HG03095 (cell line): ENCODE measurements around the gene SH3PXD2B.
"Not testable (repeated sequence)": the region's sequence is repeated elsewhere in the genome, so short reads cannot be mapped to it uniquely, and the experiment has no call there.

ENCODE experiments used
- ATAC-seq: cut with Tn5 transposase; IDR thresholded peaks from one replicate; pipeline ENCODE4 v1.9.1; 2021; ENCODE audit warnings: moderate library complexity; ENCODE audit not compliant: unreplicated experiment

Gene SH3PXD2B

GRCh38 chr5:172420235-172420939, 33.9 kb downstream of the SH3PXD2B start:
- ATAC-seq, result no peak

DNA sequence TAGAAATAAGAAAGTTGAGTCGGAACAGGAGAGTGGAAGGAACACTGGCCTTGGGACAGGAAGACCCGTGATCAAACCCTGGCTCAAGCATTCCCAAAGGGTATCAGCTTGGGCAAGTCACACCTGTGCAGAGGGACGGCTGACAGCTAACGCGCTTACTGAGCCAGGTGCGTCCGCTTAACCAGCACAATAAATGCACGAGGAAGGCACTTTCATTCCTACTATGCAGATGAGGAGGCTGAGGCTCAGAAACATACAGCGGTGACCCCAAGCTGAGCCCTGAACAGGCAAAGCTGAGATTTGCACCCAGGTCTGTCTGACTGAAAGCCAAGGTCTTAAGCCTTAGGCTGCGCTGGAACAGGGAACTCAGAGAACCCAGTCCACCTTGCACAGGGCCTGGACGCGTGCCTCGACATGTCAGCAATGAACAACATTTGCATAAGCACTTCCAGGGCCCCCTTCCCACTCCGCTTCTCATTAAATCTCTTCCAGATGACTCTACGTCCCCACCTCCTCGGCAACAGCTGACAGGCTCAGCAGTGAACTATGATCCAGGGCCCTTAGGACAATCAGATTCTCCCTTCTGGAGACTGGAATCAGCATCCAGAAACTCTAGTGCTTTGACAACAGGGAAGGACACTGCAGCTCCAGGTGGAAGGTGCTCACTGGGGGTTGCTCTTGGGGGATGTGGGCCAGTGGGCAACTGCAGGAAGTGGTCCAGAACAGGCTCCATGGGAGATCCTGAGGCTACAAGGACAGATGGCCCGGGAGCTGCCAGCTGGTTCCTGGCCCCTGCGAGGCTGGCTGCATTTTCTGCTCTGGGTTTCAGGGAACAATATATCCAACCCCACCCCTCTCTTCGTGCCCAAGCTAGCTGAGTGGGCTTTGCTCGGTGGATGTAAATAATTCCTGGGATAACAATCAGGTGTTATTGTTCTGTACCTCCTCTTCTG, 35.2 kb downstream of the SH3PXD2B start:
- ATAC-seq, result no peak

GRCh38 chr5:172417983-172418630, 36.2 kb downstream of the SH3PXD2B start:
- no peak for ATAC-seq

DNA sequence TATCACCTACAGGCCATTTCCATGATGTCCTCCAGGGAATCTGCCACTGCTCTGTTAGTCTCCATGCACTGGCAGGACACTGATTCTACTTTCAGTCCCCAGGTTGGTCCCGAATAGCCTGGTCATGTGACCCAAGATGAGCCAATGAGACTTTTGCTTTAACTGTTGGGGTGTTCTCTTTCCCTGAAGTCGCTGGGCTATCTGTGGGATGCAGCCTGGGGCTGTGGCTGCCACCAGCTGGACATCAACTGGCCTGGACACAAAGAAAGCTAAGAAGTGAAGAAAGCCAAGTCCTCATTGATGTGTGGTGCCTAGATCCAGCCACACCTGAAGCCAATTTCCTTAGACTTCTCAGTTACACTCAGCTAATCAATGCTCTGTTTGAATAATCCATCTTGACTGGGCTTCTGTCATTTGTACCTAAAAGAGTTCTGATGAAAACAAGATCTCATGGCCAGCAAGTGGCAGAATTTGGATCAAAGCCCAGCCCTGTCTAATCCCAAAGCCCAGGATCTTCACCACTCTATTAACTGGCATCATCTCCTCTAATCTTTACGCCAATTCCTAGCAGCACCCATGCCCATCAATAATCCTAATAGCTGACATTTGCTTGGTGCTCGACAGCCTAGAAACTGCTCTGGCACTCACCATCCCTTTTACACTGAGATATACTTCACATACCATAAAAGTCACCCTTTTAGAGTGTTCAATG, 37.0 kb downstream of the SH3PXD2B start:
- no peak for ATAC-seq

DNA sequence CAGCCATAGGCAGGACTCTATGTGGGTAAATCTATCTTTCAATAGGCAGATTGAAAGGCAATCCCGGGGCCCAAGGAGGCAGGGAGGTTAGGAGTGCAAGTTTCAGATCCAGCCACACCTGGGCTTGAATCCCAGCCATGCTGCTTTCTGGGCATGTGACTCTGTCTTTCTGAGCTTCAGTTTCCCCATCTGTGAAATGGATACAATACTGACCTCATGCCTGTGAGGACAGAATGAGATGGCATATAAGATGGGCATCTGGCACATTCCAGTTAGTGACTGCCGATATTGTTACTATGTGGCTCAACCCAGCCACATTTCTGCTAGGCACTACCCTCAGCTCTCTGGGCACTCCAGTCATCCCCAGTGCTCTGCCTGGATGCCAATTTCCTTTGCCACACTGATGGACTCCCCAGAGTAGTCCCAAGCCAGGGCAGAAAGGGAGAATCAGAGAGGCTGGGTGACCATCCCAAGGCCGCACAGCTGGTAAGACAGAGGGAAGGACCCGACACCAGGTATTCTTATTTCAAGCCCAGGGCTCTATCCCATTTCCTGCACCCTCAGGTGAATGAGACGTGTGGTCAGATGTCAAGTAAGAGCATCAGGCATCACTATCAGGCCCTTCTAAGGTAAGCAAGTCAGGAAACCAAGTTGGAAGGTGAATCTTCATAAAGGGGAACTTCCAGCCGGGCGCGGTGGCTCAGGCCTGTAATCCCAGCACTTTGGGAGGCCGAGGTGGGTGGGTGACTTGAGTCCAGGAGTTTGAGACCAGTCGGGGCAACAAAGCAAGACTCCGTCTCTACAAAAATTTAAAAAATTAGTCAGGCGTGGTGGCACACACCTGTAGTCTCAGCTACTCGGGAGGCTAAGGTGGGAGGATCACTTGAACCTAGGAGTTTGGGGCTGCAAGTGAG, 38.7 kb downstream of the SH3PXD2B start:
- no peak for ATAC-seq

GRCh38 chr5:172414531-172415361, 39.6 kb downstream of the SH3PXD2B start:
- ATAC-seq, result no peak

DNA sequence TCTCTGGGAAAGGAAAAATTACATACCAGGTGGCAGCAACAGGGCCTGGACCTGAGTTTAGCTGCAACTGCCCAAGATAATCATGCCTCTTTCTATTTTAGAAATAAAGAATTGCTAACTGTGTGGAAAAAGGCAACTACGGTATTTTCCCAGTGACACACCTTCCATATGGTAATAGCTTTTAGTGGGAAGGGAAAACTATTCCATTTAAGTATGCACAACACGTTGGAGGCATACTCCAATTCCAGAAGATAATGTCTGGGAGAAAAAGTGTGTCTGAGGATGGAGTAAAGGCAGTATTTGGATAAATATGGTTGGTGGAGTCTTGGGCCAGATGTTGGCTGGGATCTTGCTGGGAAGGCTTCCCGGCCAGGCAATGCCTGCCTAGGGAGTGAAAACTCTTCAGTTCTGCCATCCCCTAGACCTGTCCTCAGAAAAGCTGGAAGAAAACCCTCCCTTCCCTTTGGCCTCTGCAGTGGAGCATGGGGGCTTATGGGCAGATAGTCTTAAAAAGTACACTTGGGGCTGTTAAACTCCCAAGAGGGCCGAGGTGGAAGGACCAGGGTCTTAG, 40.6 kb downstream of the SH3PXD2B start:
- no peak for ATAC-seq

DNA sequence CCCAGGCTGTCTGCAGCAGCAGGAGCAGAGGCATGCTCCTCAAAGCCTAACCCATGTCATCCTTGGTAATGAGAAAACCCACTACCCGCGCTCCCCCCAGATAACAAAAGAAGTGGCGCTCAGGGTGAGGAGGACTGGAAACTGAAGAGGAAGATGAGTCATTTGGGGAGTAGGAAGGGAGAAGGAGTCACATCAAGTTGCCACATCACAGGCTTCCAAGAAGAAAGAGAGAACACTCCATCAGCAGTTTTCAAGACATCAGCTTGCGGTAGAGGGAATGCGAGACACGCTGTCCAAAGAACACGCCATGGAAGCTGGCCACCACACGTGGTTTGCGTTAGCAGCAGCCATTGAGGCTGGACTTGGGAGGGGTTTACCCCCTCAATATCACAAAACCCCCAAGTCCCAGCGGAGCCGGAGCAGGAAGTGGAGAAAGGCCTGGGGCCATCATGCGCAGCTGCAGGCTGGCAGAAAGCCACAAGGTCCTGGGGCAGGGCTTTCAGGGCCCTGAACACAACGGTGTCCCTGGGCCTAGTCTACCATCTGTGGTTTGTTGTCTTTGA, 41.5 kb downstream of the SH3PXD2B start:
- no peak for ATAC-seq

DNA sequence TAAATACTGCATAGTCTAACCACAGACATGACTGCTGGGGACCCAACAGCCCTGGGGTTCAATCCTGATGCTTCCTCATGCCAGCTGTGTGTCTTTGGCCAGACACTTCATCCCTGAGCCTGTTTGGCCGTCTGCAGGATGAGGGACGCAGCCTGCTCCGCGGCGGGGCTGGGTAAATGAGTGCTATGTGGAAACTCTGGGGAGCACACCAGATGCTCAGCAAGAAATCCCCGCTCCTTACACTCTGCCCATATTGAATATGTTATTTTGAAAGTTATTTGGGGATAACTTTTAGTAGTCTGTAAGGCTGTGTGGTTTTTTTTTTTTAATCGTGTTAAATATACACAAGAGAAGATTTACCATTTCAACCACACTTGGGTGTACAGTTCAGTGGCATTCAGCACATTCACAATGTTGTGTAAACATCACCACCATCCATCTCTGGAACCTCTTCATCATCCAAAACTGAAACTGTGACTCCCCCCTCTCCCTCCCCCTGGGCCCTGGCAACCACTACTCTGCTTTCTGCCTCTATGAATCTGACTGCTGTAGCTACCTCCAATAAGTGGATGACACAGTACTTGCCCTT, 42.7 kb downstream of the SH3PXD2B start:
- ATAC-seq, result no peak

GRCh38 chr5:172410662-172411483, 43.5 kb downstream of the SH3PXD2B start:
- ATAC-seq, result no peak

- ATAC-seq, result no peak
Observed at GRCh38 chr5:172410160-172410559, 44.2 kb downstream of the SH3PXD2B start.

GRCh38 chr5:172409477-172409876, 44.8 kb downstream of the SH3PXD2B start:
- not testable (repeated sequence) for ATAC-seq

- no peak for ATAC-seq
Observed at GRCh38 chr5:172407822-172408221, 46.5 kb downstream of the SH3PXD2B start.

DNA sequence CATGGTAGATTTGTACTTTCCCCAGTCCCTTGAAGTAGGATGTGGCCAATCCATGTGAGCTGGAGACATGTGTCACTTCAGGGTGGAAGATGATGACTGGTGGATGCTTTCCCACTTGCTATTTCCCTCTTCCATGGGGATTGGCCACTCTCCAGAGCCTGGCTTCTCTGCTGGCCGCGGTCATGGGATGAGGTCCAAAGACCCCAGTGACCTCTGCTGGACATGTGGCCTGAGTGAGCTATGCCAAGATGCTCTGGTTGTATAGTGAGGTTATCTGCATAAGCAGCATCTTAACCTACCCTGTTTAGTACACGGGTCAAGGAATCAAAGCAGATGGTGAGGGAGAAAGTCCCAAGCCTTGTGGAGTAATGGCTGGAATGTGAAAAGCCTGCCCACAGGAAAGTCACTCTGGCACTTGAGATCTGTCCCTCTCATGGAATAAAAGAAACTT, 47.1 kb downstream of the SH3PXD2B start:
- ATAC-seq, result no peak

DNA sequence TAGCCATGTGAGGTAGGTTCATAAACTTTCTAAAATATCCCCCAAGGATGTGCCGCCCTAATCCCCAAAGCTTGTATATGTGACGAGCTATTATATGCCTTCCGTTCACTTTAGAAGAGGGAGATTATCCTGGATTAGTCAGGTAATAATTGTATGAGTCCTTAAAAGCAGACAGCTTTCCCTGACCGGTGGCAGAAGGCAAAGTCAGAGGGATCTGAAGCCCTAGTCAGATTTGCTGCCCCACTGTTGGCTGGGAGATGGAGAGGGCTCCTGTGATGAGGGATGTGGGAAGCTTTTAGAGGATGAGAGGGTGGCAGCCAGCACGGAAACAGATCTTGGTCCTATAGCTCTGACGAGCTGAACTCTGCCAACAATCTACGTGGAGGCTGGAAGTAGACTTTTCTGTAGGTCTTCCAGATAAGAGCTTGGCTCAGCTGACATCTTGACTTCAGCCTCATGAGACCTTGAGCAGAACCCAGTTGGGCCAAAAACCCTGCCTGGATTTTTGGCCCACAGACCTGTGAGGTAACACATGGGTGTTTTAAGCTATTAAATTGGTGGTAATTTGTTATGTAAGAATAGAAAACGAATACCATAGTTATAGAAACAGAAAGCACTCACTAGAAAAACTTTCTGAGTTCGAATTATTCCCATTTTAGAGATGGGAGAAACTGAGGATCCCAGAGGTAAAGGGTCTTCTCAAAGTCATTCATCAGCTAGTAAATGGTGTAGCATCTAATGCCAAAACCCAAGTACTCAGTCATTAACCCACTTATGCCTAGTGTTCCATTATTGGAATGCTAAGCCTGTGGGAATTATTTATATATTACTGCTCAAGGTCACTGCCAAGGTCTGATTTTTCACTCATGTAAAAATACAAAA, 48.9 kb downstream of the SH3PXD2B start:
- no peak for ATAC-seq

GRCh38 chr5:172404746-172405145, 49.6 kb downstream of the SH3PXD2B start:
- no peak for ATAC-seq
